Eye (tissue), 1 donor: ENCODE results near the gene PI4KB.

Experiments used
- DNase-seq: peaks from one replicate; pipeline ENCODE4 v3.0.0-alpha.2; 2015

The PI4KB gene

GRCh38 chr1:151311011-151311410 is 16.2 kb downstream of the PI4KB start:
- DNase-seq, result no peak

DNA sequence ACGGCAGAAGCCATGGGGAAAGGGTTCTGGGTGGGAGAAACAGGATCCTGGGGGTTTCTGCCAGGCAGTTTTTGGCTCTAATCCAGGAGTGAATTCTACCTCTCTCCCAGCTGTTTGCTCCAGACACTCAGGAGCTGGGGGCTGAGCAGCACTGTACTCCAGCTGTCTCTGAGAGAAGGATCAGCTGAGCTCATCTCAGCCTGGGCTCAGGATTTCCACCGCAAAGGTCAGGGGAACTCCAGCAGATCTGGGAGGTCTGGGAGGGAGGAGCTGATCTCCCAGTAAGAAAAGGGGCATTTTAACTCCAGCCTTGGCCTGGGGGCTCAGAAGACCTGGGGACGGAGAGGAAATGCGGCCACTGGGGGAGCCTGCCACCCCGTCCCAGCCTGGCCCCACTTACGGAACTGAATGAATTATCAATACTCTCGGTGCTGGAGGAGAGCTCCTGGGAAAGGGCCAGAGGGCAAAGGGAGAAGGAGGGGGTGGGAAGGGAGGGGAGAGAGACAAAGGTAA is 17.3 kb downstream of the PI4KB start:
- peak; percentile 60 for DNase-seq

DNA sequence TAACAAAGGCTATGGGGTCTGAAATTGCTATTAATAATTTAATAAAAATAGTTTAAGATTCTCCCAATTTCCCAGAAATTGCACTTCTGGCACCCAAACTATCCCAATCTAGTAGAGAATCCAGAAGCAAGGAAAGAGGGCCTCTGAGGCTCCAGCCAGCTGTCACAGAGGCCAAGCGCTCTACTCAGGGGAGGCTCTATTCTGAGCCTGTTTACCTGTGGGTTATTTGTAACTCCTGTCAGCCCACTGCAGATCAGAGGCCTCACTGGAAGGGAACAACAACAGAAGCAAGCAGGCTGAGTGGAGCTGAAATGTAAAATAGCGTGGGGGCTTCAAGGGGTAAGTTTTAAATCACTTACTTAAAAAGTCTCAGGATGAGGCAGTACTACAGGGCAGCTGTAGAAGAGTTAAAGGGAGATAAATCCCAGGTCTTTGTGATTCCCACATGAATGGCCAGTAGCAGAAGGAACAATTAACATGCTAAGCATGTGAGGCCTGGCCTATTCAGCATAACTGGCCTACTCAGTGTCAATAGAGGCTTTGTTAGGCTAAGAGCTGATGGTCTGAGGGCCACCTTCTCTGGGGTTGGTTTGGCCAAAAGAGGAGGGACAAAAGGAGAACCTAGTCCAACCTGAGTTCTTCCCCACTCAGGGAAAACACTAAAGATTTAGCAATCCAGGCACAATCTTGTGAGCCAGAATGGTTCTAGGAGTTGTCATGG is 32.3 kb downstream of the PI4KB start:
- DNase-seq, result no peak

DNA sequence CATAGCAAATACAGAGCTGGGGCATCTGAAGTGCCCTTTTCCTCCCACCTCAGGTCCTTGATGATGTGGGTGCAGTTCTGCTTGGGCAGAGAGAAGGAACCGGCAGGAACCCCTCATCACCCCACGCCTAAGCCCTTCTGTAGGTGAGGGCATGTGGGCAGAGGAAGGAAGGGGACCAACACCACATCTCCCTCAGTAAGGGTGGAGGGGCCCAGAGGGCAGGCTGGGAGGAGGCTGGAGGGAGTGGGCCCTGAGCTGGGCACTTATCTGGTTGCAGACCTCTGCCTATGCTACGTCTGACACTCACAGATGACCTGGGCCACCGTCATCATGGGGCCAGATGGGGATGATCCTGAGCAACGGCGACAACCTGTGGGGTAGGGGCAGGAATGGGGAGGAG is 34.1 kb downstream of the PI4KB start:
- no peak for DNase-seq

GRCh38 chr1:151292207-151293030 is 34.8 kb downstream of the PI4KB start:
- no peak for DNase-seq

DNA sequence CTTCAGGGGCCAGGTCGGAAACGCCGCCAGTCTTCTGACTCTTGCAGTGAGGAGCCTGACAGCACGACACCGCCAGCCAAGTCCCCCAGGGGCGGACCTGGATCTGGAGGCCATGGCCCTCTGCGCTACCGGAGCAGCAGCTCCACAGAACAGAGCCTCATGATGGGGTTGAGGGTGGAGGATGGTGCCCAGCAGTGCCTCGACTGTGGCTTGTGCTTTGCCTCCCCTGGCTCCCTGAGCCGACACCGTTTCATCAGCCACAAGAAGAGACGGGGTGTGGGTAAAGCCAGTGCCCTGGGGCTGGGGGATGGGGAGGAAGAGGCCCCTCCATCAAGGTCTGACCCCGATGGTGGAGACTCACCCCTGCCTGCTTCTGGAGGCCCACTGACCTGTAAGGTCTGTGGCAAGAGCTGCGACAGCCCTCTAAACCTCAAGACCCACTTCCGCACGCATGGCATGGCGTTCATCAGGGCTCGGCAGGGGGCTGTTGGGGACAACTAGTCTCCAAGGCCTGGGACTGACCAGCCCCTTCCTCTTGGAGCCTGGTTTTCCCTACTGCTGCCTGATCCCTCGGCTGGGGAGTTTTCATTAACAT is 36.4 kb downstream of the PI4KB start:
- DNase-seq, result no peak

DNA sequence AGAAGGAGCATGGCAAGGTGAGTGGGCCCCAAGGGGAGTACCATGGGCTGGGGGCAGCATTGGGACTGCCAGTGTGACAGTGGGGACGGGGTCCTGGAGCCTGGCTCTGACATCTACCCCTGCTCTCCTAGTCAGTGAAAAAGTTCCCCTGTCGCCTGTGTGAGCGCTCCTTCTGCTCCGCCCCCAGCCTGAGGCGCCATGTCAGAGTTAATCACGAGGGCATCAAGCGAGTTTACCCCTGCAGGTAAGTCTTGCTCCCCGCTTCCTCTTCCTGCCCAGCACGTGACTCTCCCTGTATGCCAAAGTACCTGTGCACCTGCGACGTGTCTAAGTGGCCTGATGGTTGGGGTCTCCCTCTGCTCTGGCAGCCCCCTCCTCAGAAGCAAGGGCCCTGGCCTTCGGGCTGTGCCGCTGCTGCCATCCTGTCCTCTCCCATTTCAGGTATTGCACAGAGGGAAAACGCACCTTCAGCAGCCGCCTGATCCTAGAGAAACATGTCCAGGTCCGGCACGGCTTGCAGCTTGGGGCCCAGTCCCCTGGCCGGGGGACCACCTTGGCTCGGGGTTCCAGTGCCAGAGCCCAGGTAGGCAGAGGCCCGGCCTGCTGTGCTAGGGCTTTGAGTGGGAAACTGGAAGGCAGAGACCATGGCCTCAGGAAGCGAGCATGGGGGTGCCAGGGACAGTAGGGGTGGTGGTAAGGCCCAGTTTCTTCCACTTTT is 37.1 kb downstream of the PI4KB start:
- no peak for DNase-seq

GRCh38 chr1:151289080-151289935 is 37.9 kb downstream of the PI4KB start:
- DNase-seq, result no peak

- DNase-seq, result no peak
Observed at GRCh38 chr1:151288502-151288901, 38.7 kb downstream of the PI4KB start.

DNA sequence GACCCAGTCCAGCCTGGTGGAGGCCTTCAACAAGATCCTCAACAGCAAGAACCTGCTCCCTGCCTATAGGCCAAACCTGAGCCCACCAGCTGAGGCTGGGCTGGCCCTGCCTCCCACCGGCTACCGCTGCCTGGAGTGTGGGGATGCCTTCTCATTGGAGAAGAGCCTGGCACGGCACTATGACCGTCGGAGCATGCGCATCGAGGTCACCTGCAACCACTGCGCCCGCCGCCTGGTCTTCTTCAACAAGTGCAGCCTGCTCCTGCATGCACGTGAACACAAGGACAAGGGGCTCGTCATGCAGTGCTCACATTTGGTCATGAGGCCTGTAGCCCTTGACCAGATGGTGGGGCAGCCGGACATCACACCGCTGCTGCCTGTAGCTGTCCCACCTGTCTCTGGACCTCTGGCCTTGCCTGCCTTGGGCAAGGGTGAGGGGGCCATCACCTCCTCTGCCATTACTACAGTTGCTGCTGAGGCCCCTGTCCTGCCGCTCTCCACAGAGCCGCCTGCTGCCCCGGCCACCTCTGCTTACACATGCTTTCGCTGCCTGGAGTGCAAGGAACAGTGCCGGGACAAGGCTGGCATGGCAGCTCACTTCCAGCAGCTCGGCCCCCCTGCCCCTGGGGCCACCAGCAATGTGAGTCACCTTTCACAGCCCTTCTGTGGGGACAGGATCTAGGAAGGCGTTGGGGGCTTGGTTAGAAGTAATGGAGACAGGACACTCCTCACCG is 39.3 kb downstream of the PI4KB start:
- DNase-seq, result no peak

DNA sequence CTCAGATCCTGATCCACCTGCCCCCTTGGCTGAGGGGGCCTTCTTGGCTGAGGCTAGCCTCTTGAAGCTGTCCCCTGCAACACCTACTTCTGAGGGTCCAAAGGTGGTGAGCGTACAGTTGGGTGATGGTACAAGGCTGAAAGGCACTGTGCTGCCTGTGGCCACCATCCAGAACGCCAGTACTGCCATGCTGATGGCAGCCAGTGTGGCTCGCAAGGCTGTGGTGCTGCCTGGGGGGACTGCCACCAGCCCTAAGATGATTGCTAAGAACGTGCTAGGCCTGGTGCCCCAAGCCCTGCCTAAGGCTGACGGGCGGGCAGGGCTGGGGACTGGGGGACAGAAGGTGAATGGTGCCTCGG is 39.9 kb downstream of the PI4KB start:
- DNase-seq, result no peak

DNA sequence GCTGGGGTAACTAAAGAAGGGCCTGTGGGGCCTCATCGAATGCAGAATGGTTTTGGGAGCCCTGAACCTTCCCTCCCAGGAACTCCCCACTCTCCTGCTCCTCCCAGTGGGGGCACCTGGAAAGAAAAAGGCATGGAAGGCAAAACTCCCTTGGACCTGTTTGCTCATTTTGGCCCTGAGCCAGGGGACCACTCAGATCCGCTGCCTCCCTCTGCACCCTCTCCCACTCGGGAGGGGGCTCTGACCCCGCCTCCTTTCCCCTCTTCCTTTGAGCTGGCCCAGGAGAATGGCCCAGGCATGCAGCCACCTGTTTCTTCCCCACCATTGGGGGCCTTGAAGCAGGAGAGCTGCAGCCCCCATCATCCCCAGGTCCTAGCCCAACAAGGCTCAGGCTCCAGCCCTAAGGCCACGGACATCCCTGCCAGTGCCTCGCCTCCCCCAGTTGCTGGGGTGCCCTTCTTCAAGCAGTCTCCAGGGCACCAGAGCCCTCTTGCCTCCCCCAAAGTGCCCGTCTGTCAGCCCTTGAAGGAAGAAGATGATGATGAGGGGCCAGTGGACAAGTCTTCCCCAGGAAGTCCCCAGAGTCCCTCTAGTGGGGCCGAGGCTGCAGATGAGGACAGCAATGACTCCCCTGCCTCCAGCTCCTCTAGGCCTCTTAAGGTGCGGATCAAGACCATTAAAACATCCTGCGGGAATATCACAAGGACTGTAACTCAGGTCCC is 40.4 kb downstream of the PI4KB start:
- DNase-seq, result no peak

DNA sequence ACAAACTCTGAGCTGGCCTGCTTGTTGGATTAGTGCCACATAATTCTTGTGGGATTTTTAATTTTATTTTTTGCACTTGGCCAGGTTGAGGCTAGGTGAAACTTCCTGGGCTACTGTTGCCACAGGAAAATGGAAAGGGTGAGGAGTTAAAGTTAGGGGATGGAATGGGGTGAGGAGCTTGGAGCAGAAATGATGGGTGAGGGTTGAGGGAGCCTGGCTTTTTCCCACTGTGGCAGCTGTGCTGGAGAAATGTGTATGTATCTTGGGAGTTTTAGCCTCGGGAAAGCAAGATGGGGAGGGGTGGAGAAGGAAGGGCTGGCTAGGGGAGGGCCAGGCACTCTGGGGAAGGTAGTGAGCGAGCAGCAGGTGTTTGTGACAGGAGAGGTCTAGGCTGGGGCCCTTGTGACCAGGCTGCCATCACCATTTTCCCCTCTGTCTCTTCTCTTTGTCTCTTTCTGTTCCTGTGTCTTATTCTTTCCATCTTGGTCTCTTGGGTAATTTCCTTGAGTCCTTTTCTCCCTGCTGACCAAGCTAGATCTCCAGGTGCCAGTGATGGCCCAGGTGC is 43.1 kb downstream of the PI4KB start:
- no peak for DNase-seq

- DNase-seq, result peak; percentile 72
Observed at GRCh38 chr1:151282883-151283725, 44.1 kb downstream of the PI4KB start.

GRCh38 chr1:151281969-151282882 is 45.0 kb downstream of the PI4KB start, which contains the start of gene ZNF687:
TSS of gene ZNF687 (plus strand) at chr1:151282299. CDS start at chr1:151286292, 3,993 bp downstream.
- DNase-seq, result peak; percentile 100

DNA sequence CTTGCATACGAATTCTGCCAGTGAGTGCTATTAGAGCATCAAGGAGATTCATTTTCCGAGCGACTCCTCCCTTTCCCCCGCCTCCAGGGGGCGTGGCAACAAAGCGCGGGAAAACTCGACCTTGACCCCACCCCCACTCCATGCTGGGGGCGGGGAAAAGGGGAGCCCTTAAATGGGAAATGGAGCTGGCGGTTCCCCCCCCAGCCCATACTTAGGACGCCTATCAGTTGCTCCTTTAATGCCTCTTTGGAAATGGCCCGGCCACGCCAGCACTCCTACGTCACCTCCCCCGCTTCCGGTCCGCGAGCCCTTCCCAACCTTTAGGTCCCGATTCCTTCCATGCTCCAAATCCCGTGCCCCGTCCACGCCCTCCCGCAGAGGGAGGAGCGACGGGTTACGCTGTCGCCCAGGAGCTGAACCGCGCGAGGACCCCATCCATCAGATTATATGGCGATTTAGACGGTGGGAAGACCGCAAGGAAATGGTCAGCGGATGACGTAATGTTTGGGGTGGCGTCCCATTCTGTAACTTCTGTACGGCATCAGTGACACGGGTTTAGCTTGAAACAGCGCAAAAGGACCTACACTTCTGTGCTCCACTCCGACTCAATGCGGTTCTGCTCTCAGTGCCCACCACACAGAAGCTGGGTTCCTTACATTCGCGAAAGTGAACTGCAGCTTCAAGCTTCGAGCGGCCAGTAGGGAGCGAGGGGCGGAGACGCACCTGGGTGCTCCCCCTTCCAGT is 45.8 kb downstream of the PI4KB start:
- peak; percentile 99 for DNase-seq

DNA sequence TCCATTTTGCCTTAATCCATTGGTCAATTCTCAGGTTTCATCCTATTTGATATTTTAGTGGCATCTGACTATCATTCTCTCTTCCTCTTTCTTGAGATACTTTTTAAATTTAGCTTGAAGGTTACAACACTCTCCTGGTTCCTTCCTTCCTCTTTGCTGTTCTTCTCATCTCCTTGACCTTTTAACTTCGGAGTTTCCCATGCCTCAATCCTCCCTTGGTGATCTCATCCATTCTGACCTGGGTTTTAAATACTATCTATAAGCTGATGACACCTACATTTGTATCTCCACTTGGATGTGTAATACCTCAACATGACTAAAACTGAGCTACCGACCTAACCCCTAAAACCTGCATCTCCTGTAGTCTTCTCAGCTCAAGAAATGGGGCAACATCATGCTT is 50.0 kb downstream of the PI4KB start:
- DNase-seq, result no peak
